IMR-90 (cell line): ENCODE measurements around the gene KCNMA1. TPM values are rescaled to one million over a fixed set of nuclear protein-coding genes. Genes with fewer than 3 reads are reported as not detected.

ENCODE experiments used
- ATAC-seq: fragments of 200-7000 bp; cut with Tn5 transposase; 2 replicates; pipeline ENCODE4 v1.9.1; 2020; ENCODE audit warnings: low read depth, mild to moderate bottlenecking, moderate library complexity
- BruUV-seq: library from RNA; stranded (reverse); fragments of 400-500 nt; replicated peaks from 2 replicates; lab custom pipeline; 2021; lab: Mats Ljungman, UMichigan
- CTCF ChIA-PET: fragments of 300-600 bp; formaldehyde crosslinking; extraction: SDS; loops from one replicate; lab custom pipeline; 2021; ENCODE audit warnings: antibody characterized with exemption; lab: Yijun Ruan, JAX
- POLR2A ChIA-PET: fragments of 300-600 bp; sonication (Branson Sonifier 250); formaldehyde crosslinking; loops from one replicate; lab custom pipeline; 2022; ENCODE audit warnings: antibody characterized with exemption; ENCODE audit not compliant: unreplicated experiment; lab: Charles Lee
- DNase-seq: peaks from one replicate; pipeline ENCODE4 v3.0.0; 2013
- H2AFZ ChIP-seq: replicated peaks from 2 replicates; pipeline ENCODE3; 2013; ENCODE audit warnings: low read length, mild to moderate bottlenecking; ENCODE audit not compliant: poor library complexity
- H2AK5ac ChIP-seq: 2 replicates; pipeline ENCODE4 v1.6.1; 2013; ENCODE audit warnings: low read depth, low read length, inconsistent platforms
- H2AK9ac ChIP-seq: replicated peaks from 2 replicates; pipeline ENCODE3; 2013; ENCODE audit warnings: mild to moderate bottlenecking, low read depth, low read length, moderate library complexity; ENCODE audit not compliant: poor library complexity
- H2BK120ac ChIP-seq: 2 replicates; pipeline ENCODE4 v1.6.1; 2013; ENCODE audit warnings: low read depth, low read length, inconsistent platforms
- H2BK15ac ChIP-seq: 3 replicates; pipeline ENCODE4 v1.6.1; 2013; ENCODE audit warnings: low read depth, low read length, inconsistent platforms
- H2BK20ac ChIP-seq: 2 replicates; pipeline ENCODE4 v1.6.1; 2013; ENCODE audit warnings: low read depth, mild to moderate bottlenecking, inconsistent platforms, low read length, moderate library complexity
- H2BK5ac ChIP-seq: 2 replicates; pipeline ENCODE4 v1.6.1; 2013; ENCODE audit warnings: mild to moderate bottlenecking, low read depth, low read length, inconsistent platforms; ENCODE audit not compliant: poor library complexity, severe bottlenecking
- H3K14ac ChIP-seq: replicated peaks from 2 replicates; pipeline ENCODE4 v1.6.1; 2013; ENCODE audit warnings: low read depth, low read length, inconsistent platforms
- H3K18ac ChIP-seq: 2 replicates; pipeline ENCODE4 v1.6.1; 2013; ENCODE audit warnings: low read depth, low read length, control low read depth
- H3K23ac ChIP-seq: 2 replicates; pipeline ENCODE4 v1.6.1; 2013; ENCODE audit warnings: low read depth, low read length, inconsistent platforms
- H3K27ac ChIP-seq: 2 replicates; pipeline ENCODE4 v1.5.1; 2013; ENCODE audit warnings: mild to moderate bottlenecking, control low read depth, low read length; ENCODE audit not compliant: insufficient read depth
- H3K27me3 ChIP-seq: 2 replicates; pipeline ENCODE4 v1.6.1; 2013; ENCODE audit warnings: low read length; ENCODE audit not compliant: control insufficient read depth, insufficient read depth
- H3K36me3 ChIP-seq: 2 replicates; pipeline ENCODE4 v1.6.1; 2013; ENCODE audit warnings: low read length, mixed read lengths; ENCODE audit not compliant: control insufficient read depth, insufficient read depth
- H3K4ac ChIP-seq: 2 replicates; pipeline ENCODE4 v1.6.1; 2013; ENCODE audit warnings: low read depth, low read length, inconsistent platforms
- H3K4me1 ChIP-seq: 2 replicates; pipeline ENCODE4 v1.6.1; 2013; ENCODE audit warnings: low read length, mixed read lengths; ENCODE audit not compliant: control insufficient read depth, insufficient read depth
- H3K4me2 ChIP-seq: 2 replicates; pipeline ENCODE4 v1.6.1; 2013; ENCODE audit warnings: low read depth, mild to moderate bottlenecking, control low read depth, low read length, moderate library complexity
- H3K4me3 ChIP-seq: 2 replicates; pipeline ENCODE4 v1.5.1; 2013; ENCODE audit warnings: low read depth, mild to moderate bottlenecking, control low read depth, low read length, moderate library complexity; ENCODE audit not compliant: insufficient read depth
- H3K56ac ChIP-seq: 2 replicates; pipeline ENCODE4 v1.6.1; 2013; ENCODE audit warnings: low read length, inconsistent platforms; ENCODE audit not compliant: insufficient read depth; ENCODE audit errors: extremely low read depth
- H3K79me1 ChIP-seq, 2 experiments: 2 replicates each; pipeline ENCODE4 v1.6.1; 2013; ENCODE audit warnings: low read length in 2 of 2, inconsistent platforms in 1 of 2, low read depth in 1 of 2
- H3K9ac ChIP-seq: 2 replicates; pipeline ENCODE4 v1.6.1; 2013; ENCODE audit warnings: low read depth, low read length, control low read depth
- H3K9me1 ChIP-seq: 2 replicates; pipeline ENCODE4 v1.6.1; 2013; ENCODE audit warnings: low read length, inconsistent platforms; ENCODE audit not compliant: insufficient read depth
- H3K9me3 ChIP-seq: 2 replicates; pipeline ENCODE4 v1.6.1; 2013; ENCODE audit warnings: low read length; ENCODE audit not compliant: control insufficient read depth, insufficient read depth
- H4K20me1 ChIP-seq: 2 replicates; pipeline ENCODE4 v1.6.1; 2013; ENCODE audit warnings: low read length, inconsistent platforms; ENCODE audit not compliant: insufficient read depth
- H4K5ac ChIP-seq: 2 replicates; pipeline ENCODE4 v1.6.1; 2013; ENCODE audit warnings: mild to moderate bottlenecking, low read depth, low read length, control low read depth
- H4K8ac ChIP-seq, 2 experiments: 2 replicates each; pipeline ENCODE4 v1.6.1; 2013; ENCODE audit warnings: low read depth in 2 of 2, low read length in 2 of 2, control low read depth in 1 of 2, inconsistent platforms in 1 of 2
- H4K91ac ChIP-seq: 2 replicates; pipeline ENCODE4 v1.6.1; 2013; ENCODE audit warnings: low read depth, low read length, inconsistent platforms; ENCODE audit not compliant: insufficient read depth
- BHLHE40 ChIP-seq: fragments of 150-350 bp; IDR thresholded peaks from 2 replicates; pipeline ENCODE4 v1.6.1; 2016; ENCODE audit warnings: mild to moderate bottlenecking, low read depth, low read length
- CEBPB ChIP-seq: IDR thresholded peaks from 2 replicates; pipeline ENCODE4 v1.6.1; 2012; ENCODE audit warnings: low read depth, low read length, improper control_type of control experiment
- MAFK ChIP-seq: IDR thresholded peaks from 2 replicates; pipeline ENCODE4 v1.6.1; 2012; ENCODE audit warnings: low read depth, low read length, improper control_type of control experiment
- MXI1 ChIP-seq: IDR thresholded peaks from 2 replicates; pipeline ENCODE4 v1.6.1; 2012; ENCODE audit warnings: low read depth, mild to moderate bottlenecking, low read length, moderate library complexity, borderline replicate concordance
- POLR2A ChIP-seq: IDR thresholded peaks from 2 replicates; pipeline ENCODE4 v1.6.1; 2012; ENCODE audit warnings: mild to moderate bottlenecking, low read depth, low read length
- SMC3 ChIP-seq: fragments of 150-350 bp; IDR thresholded peaks from 2 replicates; pipeline ENCODE4 v1.6.1; 2016; ENCODE audit warnings: low read depth, mild to moderate bottlenecking, antibody characterized with exemption, low read length, moderate library complexity
- WGBS, 2 experiments: methylation state at CpG; one replicate each; pipeline versions ENCODE4 v1.1.5 to v1.1.7; 2013; ENCODE audit warnings: missing lambda C conversion rate in 2 of 2; ENCODE audit not compliant: insufficient read length in 1 of 2; ENCODE audit errors: extremely low coverage in 2 of 2; 5-methylcytosine and 5-hydroxymethylcytosine counted together
- dilution Hi-C: fragments of 300-500 bp; cut with HindIII; formaldehyde crosslinking; loops from one replicate; pipeline ENCODE4 v1.14.3; 2018; ENCODE audit warnings: low sequenced_read_pairs; ENCODE audit not compliant: unreplicated experiment
- in situ Hi-C: fragments of 300-500 bp; cut with MboI; formaldehyde crosslinking; loops from 3 replicates; pipeline ENCODE4 v1.14.3; 2019; ENCODE audit warnings: low sequenced_read_pairs, inconsistent platforms, mixed read lengths
- intact Hi-C: fragments of 100-400 bp; cut with micrococcal nuclease; formaldehyde crosslinking; loops from 2 replicates; pipeline ENCODE4 v1.10.0; 2022
- polyA plus RNA-seq, 3 experiments: library from polyadenylated mRNA; depleted of rRNA; stranded (reverse); fragments of >200 nt; gene quantifications; 2 replicates each; pipeline ENCODE4 v1.2.3, GENCODE V29; 2012; ENCODE audit warnings: low replicate concordance in 1 of 3
- total RNA-seq: library from RNA; depleted of rRNA; stranded (reverse); fragments of >200 nt; gene quantifications from 2 replicates; pipeline ENCODE4 v1.2.3, GENCODE V29; 2012
- TF ChIP-seq, protein P1 (sequence below): fragments of 150-350 bp; IDR thresholded peaks from 2 replicates; pipeline ENCODE4 v1.6.1; 2017; ENCODE audit warnings: mild to moderate bottlenecking, antibody characterized with exemption, low read length, low read depth

KCNMA1 gene
- total and polyA plus RNA-seq, 2 of the 4 experiments (the other 2 are of a cell fraction), result 25.6 to 29.6 TPM

DNA sequence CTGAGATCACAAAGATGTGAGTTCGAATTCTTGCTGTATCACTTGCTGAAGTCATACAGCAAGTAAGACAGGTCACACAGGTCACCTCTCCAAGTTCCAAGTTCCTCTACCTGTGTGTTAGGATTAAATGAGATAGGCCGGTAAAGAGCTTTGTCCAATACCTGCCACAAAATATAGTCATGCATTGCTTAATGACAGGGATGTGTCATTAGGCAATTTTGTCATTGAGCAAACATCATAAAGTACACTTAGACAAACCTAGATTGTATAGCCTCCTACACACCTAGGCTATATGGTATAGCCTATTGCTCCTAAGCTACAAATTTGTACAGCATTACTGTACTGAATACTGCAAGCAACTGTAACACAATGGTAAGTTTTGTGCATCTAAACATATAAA lies 469.4 kb downstream of the KCNMA1 start:
- DNase-seq, result no peak
- Histone ChIP-seq H2AK9ac (no peak overlapping the region), H2BK20ac (no peak overlapping the region), H3K27ac (no peak overlapping the region), H3K4ac (no peak overlapping the region), H2BK5ac (no peak overlapping the region), H3K56ac (no peak overlapping the region), H3K9me3 (no peaks in the 10 kb centered on the region), H3K23ac (no peak overlapping the region), H2BK15ac (no peak overlapping the region), H2BK120ac (no peak overlapping the region), H3K9me1 (peaks cover 13% of the 10 kb centered on the region), H2AFZ (no peak overlapping the region), H3K18ac (no peak overlapping the region), H2AK5ac (no peak overlapping the region), H3K36me3 (no peaks in the 10 kb centered on the region), H4K20me1 (no peaks in the 10 kb centered on the region), H3K4me2 (no peak overlapping the region), H3K14ac (no peak overlapping the region), H3K4me1 (peaks cover 10% of the 10 kb centered on the region), H3K9ac (no peak overlapping the region), H3K4me3 (no peak overlapping the region), H3K79me1 (peaks cover 0 to 9% of the 10 kb centered on the region in 2 experiments; a peak in 1 of 4 replicates), H4K91ac (no peak overlapping the region), H4K5ac (no peak overlapping the region), H4K8ac (no peak overlapping the region), H3K27me3 (no peaks in the 10 kb centered on the region)
- intact Hi-C loops (loop anchor here (5.0 kb wide), 1 partner anchor 344 kb away; no protein-coding TSS in a partner anchor), in situ Hi-C loops (loop anchor here (5.0 kb wide), 1 partner anchor 474 kb away; no protein-coding TSS in a partner anchor), dilution Hi-C loops (no loop called here)
- no CpG with 5 or more reads among the region's 2 CpGs for WGBS, 2 experiments
- CTCF ChIA-PET, result interaction anchor here (0.7 kb wide), 1 partner anchor 74 kb away, joined by 3 read pairs; no protein-coding TSS in a partner anchor
- TF ChIP-seq POLR2A, result no peak
- TF ChIP-seq CEBPB, result no peak
- TF ChIP-seq SMC3, result no peak
- no peak for TF ChIP-seq MAFK
- TF ChIP-seq BHLHE40, result no peak
- TF ChIP-seq, protein P1, sequence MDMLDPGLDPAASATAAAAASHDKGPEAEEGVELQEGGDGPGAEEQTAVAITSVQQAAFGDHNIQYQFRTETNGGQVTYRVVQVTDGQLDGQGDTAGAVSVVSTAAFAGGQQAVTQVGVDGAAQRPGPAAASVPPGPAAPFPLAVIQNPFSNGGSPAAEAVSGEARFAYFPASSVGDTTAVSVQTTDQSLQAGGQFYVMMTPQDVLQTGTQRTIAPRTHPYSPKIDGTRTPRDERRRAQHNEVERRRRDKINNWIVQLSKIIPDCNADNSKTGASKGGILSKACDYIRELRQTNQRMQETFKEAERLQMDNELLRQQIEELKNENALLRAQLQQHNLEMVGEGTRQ, result no peak
- TF ChIP-seq MXI1, result no peak
- ATAC-seq, result no peak
- BruUV-seq, result no TSS peak
- POLR2A ChIA-PET, result no interaction called here
